ENCODE measurements around the gene UAP1L1.

Gene UAP1L1

GRCh38 chr9:137050570-137050969 lies 26.7 kb upstream of the UAP1L1 start:
- DNase-seq (ENCODE audit: low read depth, low spot score), result no peak
- H3K4me3 ChIP-seq (ENCODE audit: low read depth, low read length), result no peak overlapping the region
- ChIA-PET CTCF (interaction anchor here (10.9 kb wide), 1 partner anchor 14 kb away, joined by 364 read pairs; the partner anchor contains the start of gene SAPCD2), POLR2A (no interaction called here)
- no peak for TF ChIP-seq CTCF (IDR thresholded peaks at IDR 0.05; ENCODE audit: insufficient read depth, low read length, missing control alignments)

GRCh38 chr9:137051145-137051724 lies 26.1 kb upstream of the UAP1L1 start:
- no peak overlapping the region for H3K4me3 ChIP-seq (ENCODE audit: low read depth, low read length)
- CTCF ChIA-PET, result interaction anchor here (0.8 to 21.0 kb wide), 3 partner anchors 9 to 20 kb away, joined by 3 to 364 read pairs (median 310); partner anchors contain the start of genes ABCA2, FUT7 and SAPCD2
- TF ChIP-seq CTCF (IDR thresholded peaks at IDR 0.05; ENCODE audit: insufficient read depth, low read length, missing control alignments), result no peak
- POLR2A ChIA-PET, result no interaction called here
- no peak for DNase-seq (ENCODE audit: low read depth, low spot score)

GRCh38 chr9:137052293-137052692 lies 25.0 kb upstream of the UAP1L1 start:
- ChIA-PET POLR2A (no interaction called here), CTCF (interaction anchor here (0.8 to 21.0 kb wide), 4 partner anchors 8 to 21 kb away, joined by 3 to 364 read pairs (median 156); partner anchors contain the start of genes ABCA2, FUT7 and SAPCD2)
- no peak for TF ChIP-seq CTCF (IDR thresholded peaks at IDR 0.05; ENCODE audit: insufficient read depth, low read length, missing control alignments)

GRCh38 chr9:137052998-137053943 lies 24.0 kb upstream of the UAP1L1 start:
- no peak for DNase-seq (ENCODE audit: low read depth, low spot score)
- ChIA-PET CTCF (interaction anchor here (1.1 to 21.0 kb wide), 3 partner anchors 9 to 22 kb away, joined by 3 to 364 read pairs (median 310); partner anchors contain the start of genes ABCA2, FUT7 and SAPCD2), POLR2A (no interaction called here)
- H3K4me3 ChIP-seq (ENCODE audit: low read depth, low read length), result no peak overlapping the region
- no peak for TF ChIP-seq CTCF (IDR thresholded peaks at IDR 0.05; ENCODE audit: insufficient read depth, low read length, missing control alignments)

More at GRCh38 chr9:137052293-137052692, 25.0 kb upstream of the UAP1L1 start:
- no peak for DNase-seq (ENCODE audit: low read depth, low spot score)
- no peak overlapping the region for H3K4me3 ChIP-seq (ENCODE audit: low read depth, low read length)

GRCh38 chr9:137053944-137054931 lies 23.1 kb upstream of the UAP1L1 start, which contains the start of gene ENTPD2:
TSS of gene ENTPD2 (minus strand) at chr9:137054061. CDS start at chr9:137053997, 64 bp downstream.
- CTCF ChIA-PET, result interaction anchor here (1.3 to 21.0 kb wide), 3 partner anchors 10 to 182 kb away, joined by 3 to 364 read pairs (median 310); partner anchors contain the start of genes ABCA2, FUT7 and SAPCD2
- no peak within 1 kb of the TSS for H3K4me3 ChIP-seq (ENCODE audit: low read depth, low read length)
- TF ChIP-seq CTCF (IDR thresholded peaks at IDR 0.05; ENCODE audit: insufficient read depth, low read length, missing control alignments), result no peak
- no peak for DNase-seq (ENCODE audit: low read depth, low spot score)
- POLR2A ChIA-PET, result no interaction called here

All from AG04449 (cell line).